Fibroblast of gingiva (primary cell): Measurements from ENCODE around the gene TRIO.
A peak's percentile ranks its signal among the peaks of the same experiment; 100 is the strongest.
"Not testable (repeated sequence)": the region's sequence is repeated elsewhere in the genome, so short reads cannot be mapped to it uniquely, and the experiment has no call there.

ENCODE experiments used
- DNase-seq: peaks from one replicate; pipeline ENCODE4 v3.0.0-alpha.2; 2011; ENCODE audit warnings: low read depth

The TRIO gene

GRCh38 chr5:14142827-14143545 is at the start of gene TRIO:
Gene TRIO (plus strand): TSS chr5:14143342. CDS start chr5:14143726, 384 bp downstream.
- DNase-seq, result peak; percentile 88

- DNase-seq, result not testable (repeated sequence)
Observed at GRCh38 chr5:14097380-14097779, 45.8 kb upstream of the TRIO start.

GRCh38 chr5:14097998-14098471 is 45.1 kb upstream of the TRIO start:
- DNase-seq, result peak; percentile 87

- no peak for DNase-seq
Observed at GRCh38 chr5:14100281-14100680, 42.9 kb upstream of the TRIO start.

- DNase-seq, result peak; percentile 65
Observed at GRCh38 chr5:14101922-14102321, 41.2 kb upstream of the TRIO start.

GRCh38 chr5:14102666-14103065 is 40.5 kb upstream of the TRIO start:
- DNase-seq, result peak; percentile 50

GRCh38 chr5:14105718-14106410 is 37.3 kb upstream of the TRIO start:
- DNase-seq, result peak; percentile 68

GRCh38 chr5:14107536-14107935 is 35.6 kb upstream of the TRIO start:
- no peak for DNase-seq

- DNase-seq, result peak; percentile 85
Observed at GRCh38 chr5:14108170-14108996, 34.8 kb upstream of the TRIO start.

- DNase-seq, result peak; percentile 78
Observed at GRCh38 chr5:14109041-14109747, 33.9 kb upstream of the TRIO start.

GRCh38 chr5:14109771-14110170 is 33.4 kb upstream of the TRIO start:
- DNase-seq, result peak; percentile 8

GRCh38 chr5:14110196-14110595 is 32.9 kb upstream of the TRIO start:
- DNase-seq, result peak; percentile 16

GRCh38 chr5:14110680-14111079 is 32.5 kb upstream of the TRIO start:
- peak; percentile 79 for DNase-seq

GRCh38 chr5:14112998-14113652 is 30.0 kb upstream of the TRIO start:
- DNase-seq, result no peak

- DNase-seq, result no peak
Observed at GRCh38 chr5:14114615-14115251, 28.4 kb upstream of the TRIO start.

- DNase-seq, result no peak
Observed at GRCh38 chr5:14115323-14115895, 27.7 kb upstream of the TRIO start.

GRCh38 chr5:14118551-14119320 is 24.4 kb upstream of the TRIO start:
- no peak for DNase-seq

- no peak for DNase-seq
Observed at GRCh38 chr5:14120176-14120575, 23.0 kb upstream of the TRIO start.

- DNase-seq, result no peak
Observed at GRCh38 chr5:14121552-14121951, 21.6 kb upstream of the TRIO start.

- no peak for DNase-seq
Observed at GRCh38 chr5:14122089-14122488, 21.1 kb upstream of the TRIO start.
